GM12878 (cell line): ENCODE results near the gene MED13.

ENCODE experiments used
- BMI1 ChIP-seq: fragments of 450-650 bp; IDR thresholded peaks from 2 replicates; pipeline ENCODE4 v1.6.1; 2016; ENCODE audit warnings: mild to moderate bottlenecking, moderate library complexity, borderline replicate concordance
- CBX3 ChIP-seq: fragments of 200-600 bp; sonication (generic); IDR thresholded peaks from 2 replicates; pipeline ENCODE4 v1.6.1; 2016; ENCODE audit warnings: low read depth, borderline replicate concordance
- CBX5 ChIP-seq: sonication (generic); IDR thresholded peaks from 2 replicates; pipeline ENCODE4 v1.6.1; 2016; ENCODE audit warnings: low read depth, moderate library complexity, mild to moderate bottlenecking, inconsistent platforms
- CTCF ChIP-seq, 3 experiments: IDR thresholded peaks in 2 of 3; conservative IDR thresholded peaks in 1 of 3; 2 replicates each; pipeline ENCODE4 v1.5.1; 2011; ENCODE audit warnings: low read depth in 3 of 3, low read length in 3 of 3, mild to moderate bottlenecking in 3 of 3, control low read depth in 2 of 3, moderate library complexity in 2 of 3, inconsistent platforms in 1 of 3, mixed read lengths in 1 of 3; ENCODE audit not compliant: control insufficient read depth in 2 of 3, insufficient read depth in 1 of 3; ENCODE audit errors: extremely low read depth in 1 of 3
- CUX1 ChIP-seq: IDR thresholded peaks from 2 replicates; pipeline ENCODE4 v1.6.1; 2012; ENCODE audit warnings: improper control_type of control experiment, low read depth, low read length; ENCODE audit not compliant: insufficient replicate concordance
- NFXL1 ChIP-seq: fragments of 450-650 bp; IDR thresholded peaks from 2 replicates; pipeline ENCODE4 v1.6.1; 2017; ENCODE audit warnings: antibody characterized with exemption, mild to moderate bottlenecking, borderline replicate concordance
- POLR2A ChIP-seq: IDR thresholded peaks from 2 replicates; pipeline ENCODE4 v1.6.1; 2011; ENCODE audit warnings: low read depth, mild to moderate bottlenecking, low read length
- RFX5 ChIP-seq: IDR thresholded peaks from 2 replicates; pipeline ENCODE4 v1.6.1; 2011; ENCODE audit warnings: low read depth, low read length, improper control_type of control experiment
- SIN3A ChIP-seq: IDR thresholded peaks from 2 replicates; pipeline ENCODE4 v1.6.1; 2012; ENCODE audit warnings: low read depth, low read length, improper control_type of control experiment
- SMAD1 ChIP-seq: fragments of 450-650 bp; IDR thresholded peaks from 2 replicates; pipeline ENCODE4 v1.6.1; 2018; ENCODE audit warnings: mild to moderate bottlenecking, low read depth; ENCODE audit not compliant: partially characterized antibody
- SREBF2 ChIP-seq: IDR thresholded peaks from 2 replicates; pipeline ENCODE4 v1.6.1; 2012; ENCODE audit warnings: mild to moderate bottlenecking, low read length
- USF1 ChIP-seq: IDR thresholded peaks from 2 replicates; pipeline ENCODE4 v1.6.1; 2011; ENCODE audit warnings: borderline replicate concordance, low read depth, mild to moderate bottlenecking, moderate library complexity, mixed read lengths, low read length; ENCODE audit not compliant: insufficient read depth; ENCODE audit errors: extremely low read length
- USF2 ChIP-seq: IDR thresholded peaks from 2 replicates; pipeline ENCODE4 v1.6.1; 2011; ENCODE audit warnings: low read depth, low read length, improper control_type of control experiment, borderline replicate concordance
- ZNF592 ChIP-seq: fragments of 450-650 bp; IDR thresholded peaks from 2 replicates; pipeline ENCODE4 v1.6.1; 2017; ENCODE audit warnings: mild to moderate bottlenecking, moderate library complexity

- TF ChIP-seq USF2 = no peak
- TF ChIP-seq SREBF2 = no peak
- no peak for TF ChIP-seq POLR2A
- TF ChIP-seq CBX5 = no peak
- TF ChIP-seq SIN3A = no peak
- no peak for TF ChIP-seq CTCF (IDR thresholded peaks at IDR 0.05 in 2 of 3, conservative IDR thresholded peaks at IDR 0.05 in 1 of 3; ENCODE audit: control insufficient read depth in 2 of 3, extremely low read depth in 1 of 3, insufficient read depth in 1 of 3, low read depth in 3 of 3, low read length in 3 of 3)
- TF ChIP-seq USF1 = no peak
- no peak for TF ChIP-seq BMI1
- TF ChIP-seq SMAD1 = no peak
- TF ChIP-seq RFX5 = no peak
- no peak for TF ChIP-seq CBX3
- no peak for TF ChIP-seq ZNF592
- TF ChIP-seq NFXL1 = peak; percentile 68
- no peak for TF ChIP-seq CUX1
These were observed 156.6 kb downstream of the MED13 start for GRCh38 chr17:61908292-61909037.
